CD14-positive monocyte (primary cell): ENCODE data around the gene GALNTL6. TPM values are rescaled to one million over a fixed set of nuclear protein-coding genes. Genes with fewer than 3 reads are reported as not detected.

ENCODE experiments used
- DNase-seq, 3 donors: peaks; one replicate each; pipeline ENCODE4 v3.0.0-alpha.2; 2011 to 2022
- H2AFZ ChIP-seq: 2 replicates; pipeline ENCODE4 v1.6.0; 2012; ENCODE audit warnings: mild to moderate bottlenecking, low read depth, low read length, inconsistent platforms; ENCODE audit not compliant: insufficient read depth, poor library complexity, severe bottlenecking
- H3K27ac ChIP-seq, 2 donors: 1 replicate in 1 of 2; 2 replicates in 1 of 2; pipeline ENCODE4 v1.5.1; 2012 to 2013; ENCODE audit warnings: low read length in 2 of 2, control low read depth in 1 of 2, inconsistent platforms in 1 of 2, low read depth in 1 of 2, mild to moderate bottlenecking in 1 of 2
- H3K27me3 ChIP-seq, 2 donors: one replicate each; pipeline versions ENCODE4 v1.6.0 to v1.6.1; 2011 to 2013; ENCODE audit warnings: low read length in 2 of 2; ENCODE audit not compliant: control insufficient read depth in 2 of 2, insufficient read depth in 2 of 2
- H3K36me3 ChIP-seq, 2 donors: replicated peaks in 1 of 2; 1 replicate in 1 of 2; 2 replicates in 1 of 2; pipeline versions ENCODE4 v1.5.1 to v1.6.1; 2012 to 2013; ENCODE audit warnings: low read length in 2 of 2, control low read depth in 1 of 2, inconsistent platforms in 1 of 2, mild to moderate bottlenecking in 1 of 2; ENCODE audit not compliant: insufficient read depth in 2 of 2, control insufficient read depth in 1 of 2
- H3K4me1 ChIP-seq, 2 donors: 1 replicate in 1 of 2; 2 replicates in 1 of 2; pipeline versions ENCODE4 v1.5.1 to v1.6.1; 2012 to 2013; ENCODE audit warnings: low read length in 2 of 2, control low read depth in 1 of 2, inconsistent platforms in 1 of 2, mild to moderate bottlenecking in 1 of 2, moderate library complexity in 1 of 2; ENCODE audit not compliant: insufficient read depth in 2 of 2, control insufficient read depth in 1 of 2
- H3K4me2 ChIP-seq: replicated peaks from 2 replicates; pipeline ENCODE3; 2012; ENCODE audit warnings: low read length, moderate library complexity, mild to moderate bottlenecking; ENCODE audit not compliant: poor library complexity, severe bottlenecking; ENCODE audit errors: extremely low read depth
- H3K4me3 ChIP-seq, 3 experiments: fragments of 200-600 bp in 1 of 3; sonication (generic) in 1 of 3; replicated peaks in 1 of 3; 1 replicate in 2 of 3; 2 replicates in 1 of 3; pipeline ENCODE4 v1.5.1; 2011 to 2013; ENCODE audit warnings: low read length in 3 of 3, mild to moderate bottlenecking in 3 of 3, control low read depth in 2 of 3, low read depth in 2 of 3, inconsistent platforms in 1 of 3, moderate library complexity in 1 of 3
- H3K79me2 ChIP-seq: 2 replicates; pipeline ENCODE4 v1.6.0; 2012; ENCODE audit warnings: mild to moderate bottlenecking, control low read depth, inconsistent platforms, low read length, moderate library complexity; ENCODE audit not compliant: insufficient read depth
- H3K9ac ChIP-seq: 2 replicates; pipeline ENCODE4 v1.6.0; 2017; ENCODE audit warnings: low read length, mild to moderate bottlenecking; ENCODE audit not compliant: insufficient read depth, poor library complexity, severe bottlenecking
- H3K9me3 ChIP-seq, 2 donors: replicated peaks in 1 of 2; 1 replicate in 1 of 2; 2 replicates in 1 of 2; pipeline versions ENCODE4 v1.5.1 to v1.6.1; 2012 to 2013; ENCODE audit warnings: low read length in 2 of 2, control low read depth in 1 of 2; ENCODE audit not compliant: control insufficient read depth in 1 of 2, insufficient read depth in 1 of 2
- H4K20me1 ChIP-seq: 2 replicates; pipeline ENCODE4 v1.6.0; 2012; ENCODE audit warnings: mild to moderate bottlenecking, low read length, control low read depth, moderate library complexity; ENCODE audit not compliant: insufficient read depth
- H3K27ac Mint-ChIP-seq, 7 donors: one replicate each; pipeline ENCODE4 v1.8.0; 2020; ENCODE audit warnings: mild to moderate bottlenecking in 7 of 7, mixed read lengths in 7 of 7, moderate library complexity in 6 of 7, inconsistent platforms in 2 of 7
- H3K27me3 Mint-ChIP-seq, 3 donors: one replicate each; pipeline ENCODE4 v1.8.0; 2021 to 2022; ENCODE audit warnings: low read depth in 3 of 3, mild to moderate bottlenecking in 3 of 3, mixed read lengths in 3 of 3, moderate library complexity in 3 of 3, inconsistent platforms in 1 of 3
- H3K36me3 Mint-ChIP-seq, 2 donors: one replicate each; pipeline ENCODE4 v1.8.0; 2020; ENCODE audit warnings: mixed read lengths in 2 of 2, inconsistent platforms in 1 of 2, mild to moderate bottlenecking in 1 of 2
- H3K4me1 Mint-ChIP-seq: one replicate; pipeline ENCODE4 v1.8.0; 2020; ENCODE audit warnings: mild to moderate bottlenecking, mixed read lengths
- H3K4me3 Mint-ChIP-seq, 2 donors: one replicate each; pipeline ENCODE4 v1.8.0; 2020; ENCODE audit warnings: mild to moderate bottlenecking in 2 of 2, mixed read lengths in 2 of 2, moderate library complexity in 1 of 2
- H3K9me3 Mint-ChIP-seq, 7 donors: one replicate each; pipeline ENCODE4 v1.8.0; 2020 to 2022; ENCODE audit warnings: mixed read lengths in 7 of 7, mild to moderate bottlenecking in 6 of 7, moderate library complexity in 6 of 7, inconsistent platforms in 2 of 7
- CTCF ChIP-seq: fragments of 200-600 bp; IDR thresholded peaks from one replicate; pipeline ENCODE4 v1.8.0; 2022; ENCODE audit warnings: antibody characterized with exemption, mild to moderate bottlenecking
- WGBS: methylation state at CpG from one replicate; pipeline ENCODE4 v1.1.5; 2013; ENCODE audit warnings: missing lambda C conversion rate; ENCODE audit not compliant: insufficient coverage; 5-methylcytosine and 5-hydroxymethylcytosine counted together
- intact Hi-C, 2 donors: fragments of 100-400 bp; cut with micrococcal nuclease; formaldehyde crosslinking; loops; one replicate each; pipeline versions ENCODE4 v1.15.0 to v1.15.1; 2023
- polyA plus RNA-seq, 3 donors: library from polyadenylated mRNA; depleted of rRNA in 1 of 3; unstranded in 2 of 3; stranded (reverse) in 1 of 3; fragments of 300-500 nt in 2 of 3; fragments of >200 nt in 1 of 3; fragmentation: Illumina TruSeq in 2 of 3; gene quantifications; 1 replicate in 2 of 3; 2 replicates in 1 of 3; pipeline ENCODE4 v1.2.3, GENCODE V29; 2012 to 2021

Gene GALNTL6
- polyA plus RNA-seq, 3 donors = 0.05 TPM; not detected in 2

- H2AFZ ChIP-seq = no peak overlapping the region
- H3K9ac ChIP-seq = no peak overlapping the region
- H3K27me3 ChIP-seq = no peaks in the 10 kb centered on the region
- H3K4me2 ChIP-seq = no peak overlapping the region
- H3K4me3 Mint-ChIP-seq = no peak overlapping the region
- peaks cover 0 to 5% (median 1%) of the 10 kb centered on the region in 7 donors for H3K9me3 Mint-ChIP-seq
- no CpG with 5 or more reads among the region's 2 CpGs for WGBS
- no peaks in the 10 kb centered on the region for H4K20me1 ChIP-seq
- no peaks in the 10 kb centered on the region for H3K4me1 Mint-ChIP-seq
- no peaks in the 10 kb centered on the region for H3K4me1 ChIP-seq
- intact Hi-C loops = no loop called here
- no peak overlapping the region for H3K27ac Mint-ChIP-seq
- no peaks in the 10 kb centered on the region for H3K36me3 Mint-ChIP-seq
- H3K27me3 Mint-ChIP-seq = no peaks in the 10 kb centered on the region
- H3K4me3 ChIP-seq = no peak overlapping the region
- H3K9me3 ChIP-seq = no peaks in the 10 kb centered on the region
- H3K36me3 ChIP-seq = no peaks in the 10 kb centered on the region
- no peak overlapping the region for H3K27ac ChIP-seq
- no peak for DNase-seq
- no peaks in the 10 kb centered on the region for H3K79me2 ChIP-seq
- no peak for TF ChIP-seq CTCF
Measured at GRCh38 chr4:172088556-172088955, 275.4 kb downstream of the GALNTL6 start.

GRCh38 chr4:172095161-172095560 lies 282.0 kb downstream of the GALNTL6 start:
- no peaks in the 10 kb centered on the region for H3K4me1 ChIP-seq
- H3K4me3 Mint-ChIP-seq = no peak overlapping the region
- TF ChIP-seq CTCF = no peak
- H3K9me3 ChIP-seq = no peaks in the 10 kb centered on the region
- no peak overlapping the region for H3K27ac Mint-ChIP-seq
- 86% methylated on average over 4 of the region's 4 CpGs for WGBS
- H3K27me3 ChIP-seq = no peaks in the 10 kb centered on the region
- no peaks in the 10 kb centered on the region for H4K20me1 ChIP-seq
- H3K4me2 ChIP-seq = no peak overlapping the region
- H3K9ac ChIP-seq = no peak overlapping the region
- peaks cover 0 to 5% (median 2%) of the 10 kb centered on the region in 7 donors for H3K9me3 Mint-ChIP-seq
- intact Hi-C loops = no loop called here
- DNase-seq = no peak
- H3K36me3 Mint-ChIP-seq = no peaks in the 10 kb centered on the region
- H3K4me1 Mint-ChIP-seq = no peaks in the 10 kb centered on the region
- H3K27me3 Mint-ChIP-seq = peaks cover 0 to 4% (median 2%) of the 10 kb centered on the region in 3 donors
- H3K4me3 ChIP-seq = no peak overlapping the region
- H3K79me2 ChIP-seq = no peaks in the 10 kb centered on the region
- H3K27ac ChIP-seq = no peak overlapping the region
- no peaks in the 10 kb centered on the region for H3K36me3 ChIP-seq
- no peak overlapping the region for H2AFZ ChIP-seq
